ENCODE data around the gene SPAST.
"Not testable (repeated sequence)": the region's sequence is repeated elsewhere in the genome, so short reads cannot be mapped to it uniquely, and the experiment has no call there.

The SPAST gene

DNA sequence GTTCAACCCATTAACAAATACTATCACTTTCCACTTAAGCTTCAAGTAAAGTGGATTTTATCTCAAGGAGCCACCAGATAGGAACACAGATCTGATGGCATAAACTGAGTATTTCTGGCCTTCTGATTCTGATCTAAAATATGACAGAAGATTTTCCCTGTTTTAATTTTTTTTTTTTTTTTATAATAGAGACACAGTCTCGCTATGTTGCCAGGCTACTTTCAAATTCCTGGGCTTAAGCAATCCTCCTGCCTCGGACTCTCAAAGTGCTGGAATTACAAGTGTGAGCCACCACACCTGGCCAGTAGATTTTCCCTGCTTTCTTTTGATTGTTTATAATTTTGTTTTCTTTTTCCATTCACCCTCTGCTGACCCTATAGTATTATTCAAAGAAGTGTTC, 65.7 kb downstream of the SPAST start:
- DNase-seq = no peak

DNA sequence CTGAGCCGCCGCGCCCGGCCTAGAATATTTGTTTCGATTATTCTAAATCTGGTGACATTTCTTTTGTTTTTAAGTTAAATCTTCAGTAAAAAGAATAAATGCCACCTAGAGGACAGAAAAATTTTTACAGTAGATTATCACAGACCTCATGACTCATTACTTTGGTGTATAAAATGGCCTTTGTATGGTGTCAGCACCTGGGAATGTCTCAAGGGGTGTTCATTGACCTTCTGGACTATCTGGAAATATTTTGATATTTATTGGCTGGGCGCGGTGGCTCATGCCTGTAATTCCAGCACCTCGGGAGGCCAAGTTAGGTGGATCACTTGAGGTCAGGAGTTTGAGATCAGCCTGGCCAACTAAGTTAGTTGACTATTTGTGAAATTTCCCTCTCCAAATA, 72.1 kb downstream of the SPAST start:
- DNase-seq = no peak

DNA sequence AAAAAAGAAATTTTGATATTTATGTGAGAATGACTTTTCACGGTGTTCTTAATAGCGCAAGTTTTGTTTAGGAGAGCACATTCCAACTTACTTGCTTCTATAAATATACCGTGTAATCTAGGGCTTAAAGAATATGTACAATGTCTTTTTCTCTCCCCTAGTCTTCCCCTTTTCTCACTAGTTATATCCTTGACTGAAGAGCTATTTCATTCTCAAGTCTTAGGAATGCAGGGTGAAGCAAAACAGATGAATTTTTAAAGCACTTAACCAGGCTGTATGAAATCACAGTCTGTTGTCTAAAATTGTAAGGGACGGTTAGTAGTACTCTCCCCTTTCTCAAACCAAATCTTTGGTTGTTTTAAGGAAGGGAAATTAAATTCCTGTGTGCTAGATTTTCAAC, 72.7 kb downstream of the SPAST start:
- no peak for DNase-seq

- DNase-seq = not testable (repeated sequence)
Measured at GRCh38 chr2:32151544-32151943, 88.2 kb downstream of the SPAST start.

GRCh38 chr2:32159678-32160077, 96.3 kb downstream of the SPAST start:
- DNase-seq = no peak

- DNase-seq = no peak
Measured at GRCh38 chr2:32161296-32161695, 97.9 kb downstream of the SPAST start.

DNA sequence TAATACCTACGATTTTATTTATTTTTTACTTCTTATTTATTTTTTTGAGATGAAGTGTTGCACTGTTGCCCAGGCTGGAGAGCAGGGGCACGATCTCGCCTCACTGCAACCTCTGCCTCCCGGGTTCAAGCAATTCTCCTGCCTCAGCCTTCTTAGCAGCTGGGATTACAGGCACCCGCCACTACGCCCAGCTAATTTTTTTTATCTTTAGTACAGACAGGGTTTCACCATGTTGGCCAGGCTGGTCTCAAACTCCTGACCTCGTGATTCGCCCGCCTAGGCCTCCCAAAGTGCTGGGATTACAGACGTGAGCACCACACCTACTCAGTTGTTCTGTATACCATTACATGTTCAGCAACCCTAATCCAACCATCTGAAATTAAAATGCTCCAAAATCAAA, 100.9 kb downstream of the SPAST start:
- not testable (repeated sequence) for DNase-seq

GRCh38 chr2:32165027-32165347, 101.6 kb downstream of the SPAST start:
- not testable (repeated sequence) for DNase-seq

- DNase-seq = no peak
Measured at GRCh38 chr2:32166115-32166574, 102.8 kb downstream of the SPAST start.

DNA sequence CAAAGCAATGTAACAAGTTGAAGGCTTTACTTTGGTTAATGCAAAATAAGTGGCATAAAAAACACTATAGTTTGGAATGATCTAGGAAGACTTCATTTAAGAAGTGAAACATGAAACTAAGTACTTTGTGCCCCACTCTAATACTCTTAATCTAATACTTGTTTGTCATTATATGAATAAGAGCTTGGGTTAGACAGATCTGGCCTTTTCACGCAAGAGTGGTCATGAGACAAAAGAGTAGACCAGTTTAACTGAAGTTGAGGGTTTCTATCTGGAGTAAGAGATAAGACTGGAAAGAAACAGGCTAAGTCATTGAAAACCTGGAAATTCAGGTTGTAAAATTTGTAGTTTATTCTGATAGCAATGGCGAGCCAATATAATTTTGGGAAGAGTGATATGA, 105.2 kb downstream of the SPAST start:
- DNase-seq = no peak

DNA sequence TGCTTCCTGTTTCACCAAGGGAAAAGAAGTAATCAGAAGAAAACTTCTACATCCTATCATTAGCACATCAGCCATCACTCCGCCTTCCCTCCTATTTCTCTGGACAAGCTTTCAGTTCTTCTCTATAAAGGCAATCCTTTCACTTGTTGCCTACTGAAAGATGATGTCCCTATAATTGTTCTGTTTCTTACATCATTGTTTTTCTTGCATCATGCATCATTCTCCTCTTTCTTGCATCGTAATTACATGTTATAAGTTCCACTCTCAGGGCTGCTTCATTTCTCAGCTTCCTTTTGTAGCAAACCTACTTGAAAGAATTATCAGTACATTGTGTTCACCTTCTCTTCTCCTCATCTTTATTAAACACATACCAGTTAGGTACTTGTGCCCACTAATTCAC, 109.5 kb downstream of the SPAST start:
- DNase-seq = no peak

DNA sequence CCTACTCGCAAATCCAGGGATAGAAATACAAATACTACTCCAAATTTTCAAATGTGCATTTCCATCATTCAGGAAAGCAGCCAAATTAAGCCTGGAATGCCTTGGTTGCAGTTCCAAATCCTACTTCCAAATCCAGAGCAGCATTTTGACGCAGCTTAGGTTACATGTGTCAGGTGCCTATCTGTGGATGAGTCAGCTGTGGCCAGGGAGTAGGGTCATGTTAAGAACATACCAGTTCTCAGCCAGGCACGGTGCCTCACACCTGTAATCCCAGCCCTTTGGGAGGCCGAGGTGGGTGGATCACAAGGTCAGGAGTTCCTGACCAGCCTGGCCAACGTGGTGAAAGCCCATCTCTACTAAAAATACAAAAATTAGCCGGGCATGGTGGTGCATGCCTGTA, 119.3 kb downstream of the SPAST start:
- no peak for DNase-seq

- no peak for DNase-seq
Measured at GRCh38 chr2:32189011-32189410, 125.7 kb downstream of the SPAST start.

DNA sequence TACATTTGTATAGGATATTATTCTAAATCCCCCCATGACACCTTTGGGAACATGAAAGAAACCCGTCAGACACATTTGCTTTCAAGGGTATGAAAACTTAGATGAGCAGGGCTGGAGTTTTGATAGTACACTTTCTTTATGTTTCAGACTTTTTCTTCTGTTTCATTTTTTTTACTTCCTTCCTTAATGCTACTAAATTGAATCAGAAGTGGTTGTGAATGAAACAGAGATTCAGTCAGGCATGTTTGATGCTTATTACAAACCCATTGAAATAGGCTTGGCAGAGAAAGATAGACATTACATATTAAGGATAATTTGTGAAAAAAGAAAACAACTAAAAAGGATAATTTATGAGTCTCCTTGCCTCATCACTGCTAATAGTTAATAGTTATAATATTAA, 129.1 kb downstream of the SPAST start:
- no peak for DNase-seq

DNA sequence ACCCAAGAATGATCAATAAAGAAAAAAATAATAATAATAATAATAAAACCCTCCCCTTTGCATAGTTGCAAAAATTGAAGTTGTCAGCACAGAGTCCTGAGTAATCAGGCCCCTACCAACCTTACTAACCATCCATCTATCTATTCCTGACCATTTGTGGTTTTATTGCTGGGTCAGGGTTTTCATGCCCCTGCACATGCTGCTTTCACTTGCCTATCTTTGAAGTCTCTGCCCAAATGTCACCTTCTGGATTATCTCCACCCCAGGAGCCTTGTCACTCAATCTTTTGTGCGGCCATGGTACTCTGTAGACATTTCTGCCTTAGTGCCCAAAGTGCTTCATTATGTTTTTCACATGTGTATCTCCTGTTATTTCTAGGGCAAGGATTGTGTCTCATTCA, 137.5 kb downstream of the SPAST start:
- no peak for DNase-seq

DNA sequence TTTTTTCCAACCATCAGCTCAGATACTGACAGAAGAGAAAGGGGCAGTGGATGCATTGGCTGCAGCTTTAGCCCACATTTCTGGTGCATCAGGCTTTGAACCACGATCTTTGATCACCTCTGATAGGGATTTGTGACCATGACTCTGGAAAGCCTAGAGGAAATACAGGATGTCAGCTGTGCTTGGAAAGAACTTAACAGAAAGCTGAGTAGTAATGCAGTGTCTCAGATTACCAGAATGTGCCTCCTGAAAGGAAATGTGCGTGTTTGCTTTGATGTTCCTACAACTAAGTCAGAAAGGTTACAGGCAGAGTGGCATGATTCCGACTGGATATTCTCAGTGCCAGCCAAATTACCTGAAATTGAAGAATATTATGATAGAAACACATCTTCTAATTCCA, 140.1 kb downstream of the SPAST start:
- DNase-seq = not testable (repeated sequence)

Data from NK-92 treated with Interleukin-12 subunit alpha and Interleukin-12 subunit beta, amount 100 ng/mL, for 24 hours (cell line).